HL-60/S4 treated with phorbol 12-myristate 13-acetate at 8.2 ng/mL for 4 days and 3 days (cell line): ENCODE measurements around the gene KRT35.
"Not testable (repeated sequence)": the region's sequence is repeated elsewhere in the genome, so short reads cannot be mapped to it uniquely, and the experiment has no call there.

Experiments used
- in situ Hi-C: fragments of 300-500 bp; cut with MboI; formaldehyde crosslinking; loops from 2 replicates; pipeline ENCODE4 v1.15.0; 2022; ENCODE audit warnings: low sequenced_read_pairs

Gene KRT35

DNA sequence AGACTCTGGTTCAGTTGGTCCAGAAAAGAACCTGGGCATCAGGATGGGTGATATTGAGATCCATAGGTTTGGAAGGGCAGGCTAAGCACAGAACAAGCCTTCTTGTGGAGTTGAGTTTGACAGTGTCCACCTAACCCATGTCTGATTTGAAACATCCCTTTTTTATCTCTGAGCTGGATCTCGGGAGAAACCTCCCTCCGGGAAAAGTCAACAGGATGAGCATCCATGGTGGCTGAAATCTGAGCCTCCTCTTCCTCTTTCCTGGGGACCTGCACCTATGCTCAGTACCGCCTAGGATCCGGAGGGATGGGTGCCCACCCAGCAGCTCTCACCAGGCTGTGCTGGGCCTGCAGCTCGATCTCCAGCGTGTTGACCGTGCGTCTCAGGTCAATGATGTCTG lies 17.2 kb downstream of the KRT35 start:
- in situ Hi-C loops, result no loop called here

DNA sequence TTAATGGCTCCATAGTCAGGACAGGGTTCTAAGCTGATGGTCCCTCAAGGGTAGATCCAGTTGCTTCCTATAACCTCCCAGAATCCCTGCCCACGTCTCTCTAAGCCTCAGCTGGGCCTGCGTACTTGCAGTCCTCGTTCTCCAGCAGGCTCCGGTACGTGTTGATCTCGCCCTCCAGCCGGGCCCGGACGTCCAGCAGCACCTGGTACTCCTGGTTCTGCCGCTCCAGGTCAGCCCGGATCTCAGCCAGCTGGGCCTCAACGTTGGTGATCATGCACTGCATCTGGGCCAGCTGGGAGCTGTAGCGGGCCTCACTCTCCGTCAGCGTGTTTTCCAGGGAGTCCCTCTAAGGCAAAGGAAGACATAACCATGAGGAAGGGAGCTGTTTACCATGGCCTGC lies 18.2 kb downstream of the KRT35 start:
- in situ Hi-C loops, result no loop called here

DNA sequence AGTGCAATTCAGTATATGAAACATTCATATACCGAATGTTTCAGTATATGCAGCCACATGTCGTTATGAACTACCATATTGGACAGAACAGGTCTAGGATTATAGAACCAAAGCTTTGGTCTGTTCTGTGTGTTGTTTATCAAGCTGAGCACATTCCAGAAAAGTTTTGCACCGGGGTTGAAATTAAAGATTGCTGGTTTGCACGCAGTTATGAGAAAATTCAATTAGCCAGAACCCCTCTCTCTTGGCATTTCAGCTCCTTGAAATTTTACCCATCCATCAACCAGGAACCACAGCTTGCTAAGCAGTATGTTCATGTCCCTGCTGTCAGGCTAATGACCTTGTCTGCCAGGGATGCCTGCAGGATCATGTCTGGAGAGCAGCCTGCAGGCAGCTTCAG lies 23.3 kb downstream of the KRT35 start:
- in situ Hi-C loops, result no loop called here

DNA sequence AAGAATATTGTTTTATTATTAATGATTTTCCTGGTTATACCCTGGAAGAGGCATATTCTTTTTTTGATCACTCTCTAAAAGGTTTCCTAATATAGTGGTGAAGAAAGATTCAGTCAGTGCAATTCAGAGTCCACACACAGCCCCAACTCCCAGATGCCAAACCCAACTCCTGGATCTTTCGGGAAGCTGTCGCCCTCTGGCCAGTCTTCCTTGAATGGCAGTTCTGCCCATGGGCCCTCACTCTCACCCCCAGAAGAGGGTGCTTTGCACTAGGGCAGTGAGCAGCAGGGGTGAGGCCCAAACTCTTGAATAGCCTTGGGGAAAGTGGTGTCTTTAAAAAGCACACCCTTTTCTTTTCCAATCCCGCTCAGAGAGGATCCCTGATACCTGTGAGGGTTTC lies 24.7 kb downstream of the KRT35 start:
- in situ Hi-C loops, result no loop called here

DNA sequence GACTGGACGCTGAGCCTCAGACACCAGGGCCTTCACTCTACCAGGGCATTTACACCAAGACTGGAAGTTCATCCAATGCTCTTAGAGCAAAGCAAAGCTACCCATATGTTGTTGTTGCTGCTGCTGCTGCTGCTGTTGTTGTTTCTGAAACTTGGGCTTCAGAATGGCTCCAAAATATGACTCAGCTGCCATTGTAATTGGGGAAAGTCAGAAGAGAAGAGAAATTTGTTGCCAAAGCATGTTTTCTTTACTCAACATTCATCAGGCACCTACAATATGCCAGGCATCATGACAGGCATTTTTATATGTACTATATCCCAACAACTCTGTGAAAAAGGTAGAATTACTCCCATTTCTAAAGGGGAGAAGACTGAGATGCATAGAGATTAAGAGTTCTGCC lies 25.7 kb downstream of the KRT35 start:
- in situ Hi-C loops, result no loop called here

DNA sequence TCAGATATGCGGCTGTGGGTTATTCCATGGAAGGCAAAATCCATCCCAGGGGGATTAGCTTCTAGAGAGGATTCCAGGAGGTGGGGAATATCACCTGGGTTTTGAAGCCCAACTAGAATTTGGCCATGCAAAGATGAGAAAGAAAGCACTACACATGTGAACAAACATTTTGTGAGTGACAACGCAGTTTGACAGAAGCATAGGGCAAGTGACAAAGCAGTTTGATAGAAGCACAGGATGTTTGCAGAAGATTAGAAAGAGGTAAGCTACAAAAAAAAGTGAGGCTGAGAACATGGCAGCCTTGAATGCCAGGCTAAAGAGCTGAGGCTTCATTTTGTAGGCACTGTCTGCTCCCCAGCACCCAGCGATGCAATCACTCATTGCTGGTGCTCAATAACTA lies 27.9 kb downstream of the KRT35 start:
- in situ Hi-C loops, result no loop called here

DNA sequence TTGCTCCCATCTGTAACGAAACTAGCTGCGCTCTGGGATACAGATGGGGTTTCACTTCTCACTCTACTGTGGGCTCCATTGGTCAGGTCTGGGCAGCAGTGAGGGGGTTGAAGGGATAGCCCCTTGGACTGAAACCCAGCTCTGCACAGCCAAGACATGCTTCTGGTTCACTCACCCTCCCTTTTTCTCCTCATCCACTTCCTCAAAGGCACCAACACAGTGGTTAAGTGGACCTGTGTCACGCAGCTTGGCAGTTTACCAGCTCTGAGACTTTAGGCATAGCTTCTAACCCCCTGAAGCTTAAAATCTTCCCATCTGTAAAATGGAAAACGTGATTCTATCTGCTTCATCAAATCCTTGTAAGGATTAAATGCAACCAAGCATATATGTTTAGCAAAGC lies 28.7 kb downstream of the KRT35 start:
- in situ Hi-C loops, result no loop called here

DNA sequence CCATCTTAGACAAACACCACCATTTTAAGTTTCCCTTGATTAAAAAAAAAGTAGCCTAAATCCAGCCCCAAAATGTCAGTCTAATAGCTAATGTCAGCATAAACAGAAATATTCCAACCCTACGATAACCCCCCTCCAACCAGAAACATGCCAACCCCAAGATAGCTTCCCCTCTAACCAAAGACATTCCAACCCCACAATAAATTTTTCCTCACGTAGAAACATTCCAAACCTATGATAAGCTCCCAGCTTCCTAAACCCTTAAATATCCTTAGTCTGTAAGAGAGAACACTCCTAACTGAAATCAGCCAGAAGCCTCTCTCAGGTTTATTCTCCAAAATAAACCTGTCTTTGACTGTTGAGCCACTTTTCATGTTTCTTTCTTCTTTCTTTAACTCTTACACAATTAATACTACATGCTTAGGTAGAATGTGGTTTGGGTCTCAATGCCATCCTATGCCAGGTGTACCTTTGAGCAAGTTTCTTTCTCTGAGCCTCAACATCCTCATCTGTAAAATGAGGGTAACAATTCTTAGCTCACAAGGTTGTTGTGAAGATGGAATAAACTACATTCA lies 29.7 kb downstream of the KRT35 start:
- in situ Hi-C loops, result no loop called here

DNA sequence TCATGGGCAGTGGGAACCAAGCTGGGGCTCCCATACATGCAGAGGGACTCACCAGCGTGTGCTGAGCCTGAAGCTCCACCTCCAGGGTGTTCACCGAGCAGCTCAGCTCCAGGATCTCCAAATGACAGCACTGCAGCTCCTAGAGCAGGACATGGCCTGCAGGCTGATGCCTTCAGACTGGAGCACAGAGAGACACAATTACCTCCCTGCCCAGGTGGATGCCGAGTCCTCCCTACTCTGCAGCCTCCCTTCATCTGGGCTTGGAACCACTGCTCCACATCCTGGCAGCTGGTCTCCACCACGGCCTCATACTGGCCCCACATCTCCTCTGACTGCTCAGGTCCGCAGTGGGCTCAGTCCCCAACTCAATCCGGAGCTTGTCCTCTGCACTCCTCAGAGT lies 31.9 kb downstream of the KRT35 start:
- in situ Hi-C loops, result no loop called here

DNA sequence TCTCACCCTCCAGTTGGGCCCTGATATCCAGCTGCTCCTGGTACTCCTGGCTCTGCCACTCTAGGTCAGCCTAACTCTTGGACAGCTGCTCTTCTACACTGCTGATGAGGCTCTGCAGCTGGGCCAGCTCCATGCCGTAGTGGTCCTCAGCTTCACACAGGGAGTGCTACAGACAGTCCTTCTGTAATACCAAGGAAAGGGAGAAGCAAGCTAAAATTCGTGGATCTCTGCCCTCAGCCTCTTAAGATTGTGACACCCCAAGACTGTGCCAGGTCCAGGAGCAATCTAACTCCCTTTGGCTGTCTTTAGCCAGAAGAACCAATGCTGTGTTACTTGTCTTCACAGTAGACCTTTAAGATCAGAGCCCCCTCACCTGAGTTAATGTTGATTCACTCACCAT lies 32.4 kb downstream of the KRT35 start:
- in situ Hi-C loops, result no loop called here

DNA sequence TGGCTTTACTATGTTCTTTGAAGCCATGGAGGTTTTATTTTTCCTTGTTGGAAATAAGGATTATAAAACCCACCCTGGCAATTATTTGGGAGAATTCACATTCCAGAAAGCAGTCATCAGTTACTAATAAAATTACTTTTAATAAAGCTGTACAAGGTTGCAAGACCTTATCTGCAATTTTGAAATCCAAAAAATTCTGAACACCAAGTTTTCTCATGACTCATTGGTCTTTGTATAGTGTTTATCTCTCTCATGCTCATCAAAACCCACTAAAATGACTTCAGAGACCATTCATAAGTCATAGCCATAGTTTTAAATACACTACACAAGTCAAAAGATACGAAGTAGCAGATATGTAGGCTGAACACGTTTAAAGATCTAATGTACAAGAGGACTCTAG lies 34.1 kb downstream of the KRT35 start:
- in situ Hi-C loops, result no loop called here

DNA sequence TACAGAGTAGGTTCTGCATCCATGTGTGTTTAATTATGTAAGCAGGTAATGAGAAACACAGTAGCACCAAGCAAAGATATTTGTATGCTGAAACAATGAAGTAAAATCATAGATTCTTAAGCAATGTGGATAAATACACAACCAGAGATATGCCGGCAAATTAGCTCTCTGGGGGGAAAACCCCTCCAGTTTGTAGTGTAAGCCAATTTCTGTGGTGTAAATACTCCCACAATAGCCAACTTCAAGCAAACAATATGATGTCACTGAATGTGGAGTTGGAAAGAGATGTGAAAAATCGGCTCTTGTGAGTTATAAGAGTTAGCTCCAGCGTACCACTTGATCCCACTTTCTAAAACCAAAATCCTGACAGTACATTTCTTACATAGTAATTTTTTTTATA lies 36.3 kb downstream of the KRT35 start:
- in situ Hi-C loops, result no loop called here

DNA sequence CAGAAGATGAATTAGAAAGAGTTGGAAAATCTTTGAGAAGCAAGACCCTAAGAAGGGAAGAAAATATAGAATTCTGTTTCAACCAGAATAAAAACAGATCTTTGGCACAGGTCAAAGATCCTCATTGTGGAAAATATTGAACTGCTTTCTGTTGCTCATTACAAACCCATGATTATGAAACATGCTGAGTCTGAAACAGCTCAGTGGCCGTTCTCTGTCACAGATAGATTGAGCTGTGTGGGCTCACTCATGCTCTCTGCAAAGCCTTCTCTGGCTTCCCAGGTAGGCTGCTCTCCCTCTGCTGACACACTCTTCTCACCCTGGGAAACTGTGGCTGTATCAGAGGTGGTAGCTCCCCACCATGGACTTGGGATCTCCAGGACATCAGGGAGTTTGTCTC lies 36.8 kb downstream of the KRT35 start:
- in situ Hi-C loops, result no loop called here

DNA sequence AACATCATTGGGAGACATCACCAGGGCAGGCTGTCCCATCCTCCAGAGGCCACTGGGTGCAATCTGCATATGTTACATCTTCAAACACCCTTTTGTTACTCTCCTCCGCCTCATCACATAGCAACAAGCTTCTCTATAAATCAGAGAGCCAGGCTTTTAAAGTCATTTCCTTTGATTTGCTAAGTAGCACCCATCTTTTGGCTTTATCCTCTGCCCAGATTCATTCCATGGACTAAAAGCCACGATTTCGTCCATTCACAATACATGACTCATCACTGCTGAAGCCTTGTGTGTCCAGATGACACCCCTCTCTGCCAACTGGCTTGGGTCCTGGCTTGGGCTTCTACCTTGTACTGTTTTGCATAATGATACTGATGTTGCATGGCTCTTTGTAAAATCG lies 38.2 kb downstream of the KRT35 start:
- in situ Hi-C loops, result no loop called here

DNA sequence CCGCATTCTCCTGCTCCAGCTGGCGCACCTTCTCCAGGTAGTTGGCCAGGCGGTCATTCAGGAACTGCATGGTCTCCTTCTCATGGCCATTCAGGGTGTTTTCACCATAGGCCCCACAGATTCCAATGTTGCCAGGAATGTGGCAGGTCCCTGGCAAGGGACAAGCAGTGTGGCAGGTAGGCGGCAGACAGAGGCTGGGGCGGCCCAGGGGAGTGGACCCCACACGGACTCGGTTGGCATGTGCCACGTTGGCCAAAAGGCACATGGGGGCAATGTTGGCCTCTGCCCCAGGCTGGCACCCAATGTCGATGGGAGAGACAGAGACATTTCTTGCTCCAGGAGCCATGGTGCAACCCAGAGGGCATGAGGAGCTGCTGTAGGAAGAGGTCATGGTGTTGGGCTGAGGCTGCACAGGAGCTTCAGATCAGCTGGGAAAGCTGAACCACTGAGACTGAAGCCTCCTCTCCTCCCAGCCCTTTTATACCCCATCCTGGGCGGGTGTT lies 40.4 kb downstream of the KRT35 start, which contains the start of gene KRT38:
TSS of gene KRT38 (minus strand) at position 453 of the 503 bp plus-strand sequence. CDS start at position 391, 62 bp downstream.
- in situ Hi-C loops, result no loop called here

DNA sequence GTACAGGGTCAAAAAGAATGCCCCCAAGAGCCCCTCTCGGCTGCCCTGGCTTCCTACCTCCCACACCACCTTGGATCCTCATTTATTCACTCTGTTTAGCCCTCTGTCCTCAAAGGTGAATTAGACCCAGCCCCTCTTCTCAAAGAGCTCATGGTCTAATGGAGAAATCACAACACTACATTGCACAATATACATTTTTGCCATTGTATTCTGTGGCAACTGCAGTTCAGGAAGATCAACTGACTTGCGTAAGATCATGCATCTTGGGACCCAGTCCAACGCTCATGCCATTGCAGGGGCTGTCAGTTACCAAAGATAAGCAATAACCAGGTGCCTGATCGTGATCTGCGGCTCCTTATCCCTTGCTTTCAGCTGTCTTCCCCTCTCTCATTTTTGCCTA lies 41.6 kb downstream of the KRT35 start:
- in situ Hi-C loops, result no loop called here

DNA sequence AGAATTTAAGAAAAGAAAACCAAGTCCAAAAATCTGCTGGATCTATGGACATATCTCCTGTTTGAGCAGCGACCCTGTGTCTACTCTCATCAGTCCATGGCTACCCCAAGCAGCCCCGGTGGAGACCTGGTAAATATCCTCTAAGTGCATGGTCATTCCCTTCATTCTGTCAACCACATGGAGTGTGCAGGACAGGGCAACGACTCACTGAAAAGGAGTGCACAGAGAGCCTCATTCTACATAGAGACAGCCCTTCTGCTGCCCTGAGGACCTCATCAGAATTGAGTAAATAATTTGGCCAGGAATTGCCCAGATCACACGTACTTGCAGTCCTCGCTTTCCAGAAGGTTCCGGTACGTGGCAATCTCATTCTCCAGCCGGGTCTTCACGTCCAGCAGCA lies 43.2 kb downstream of the KRT35 start:
- in situ Hi-C loops, result no loop called here

DNA sequence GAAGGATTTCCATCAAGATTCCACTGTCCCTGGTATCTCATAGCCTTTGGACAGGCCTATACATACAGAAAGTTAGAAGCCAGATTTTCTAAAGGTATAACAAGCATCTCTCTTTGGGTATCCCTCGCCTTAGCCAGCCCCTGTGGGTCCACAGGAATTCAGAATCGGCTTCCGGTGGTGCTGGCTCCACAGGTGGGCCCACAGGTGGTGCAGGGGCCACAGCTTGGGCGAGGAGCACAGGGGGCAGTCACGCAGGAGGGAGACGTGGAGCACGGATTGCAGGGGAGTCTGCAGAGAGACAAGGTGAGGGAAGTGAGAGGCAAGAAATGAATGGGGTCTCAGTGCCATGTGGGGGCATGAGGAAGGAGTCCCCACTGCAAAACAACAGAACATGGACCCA lies 43.7 kb downstream of the KRT35 start:
- in situ Hi-C loops, result no loop called here

DNA sequence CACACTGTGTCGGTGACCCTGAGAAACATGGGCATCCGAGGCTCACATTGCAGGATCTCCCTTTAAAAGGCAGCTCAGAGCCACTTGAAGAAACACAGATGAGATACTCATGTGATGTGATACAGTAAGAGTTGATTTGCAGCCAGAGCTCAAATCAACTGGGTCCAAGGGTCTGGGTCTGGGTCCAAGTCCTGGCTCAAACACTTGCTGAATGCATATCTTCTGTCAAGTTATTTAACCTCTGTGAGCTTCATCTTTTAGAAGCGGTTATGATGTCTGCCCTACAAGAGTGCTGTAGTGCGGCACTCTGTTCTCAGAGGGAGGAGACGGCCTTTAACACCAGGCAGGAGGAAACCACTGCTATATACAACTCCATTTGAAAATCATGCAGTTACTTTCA lies 46.5 kb downstream of the KRT35 start:
- in situ Hi-C loops, result no loop called here

DNA sequence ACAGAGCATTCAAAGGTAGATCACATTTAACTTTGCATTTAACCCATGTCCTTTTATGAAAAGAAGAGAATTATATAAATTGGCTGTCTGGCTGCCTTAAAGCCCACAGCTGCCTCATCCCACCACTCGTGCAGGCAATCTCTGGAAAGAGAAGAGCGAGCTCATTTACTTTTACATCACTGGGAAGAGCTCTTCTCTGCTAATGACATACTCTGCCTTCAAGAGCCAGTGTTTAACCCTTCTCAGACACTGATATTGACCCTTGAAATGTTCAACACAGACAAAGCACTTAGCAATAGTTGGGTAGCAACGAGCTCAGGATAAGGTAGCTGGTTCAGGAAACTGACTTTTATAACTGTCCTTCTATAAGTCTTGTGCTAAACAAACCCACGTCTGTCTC lies 46.9 kb downstream of the KRT35 start:
- in situ Hi-C loops, result no loop called here

DNA sequence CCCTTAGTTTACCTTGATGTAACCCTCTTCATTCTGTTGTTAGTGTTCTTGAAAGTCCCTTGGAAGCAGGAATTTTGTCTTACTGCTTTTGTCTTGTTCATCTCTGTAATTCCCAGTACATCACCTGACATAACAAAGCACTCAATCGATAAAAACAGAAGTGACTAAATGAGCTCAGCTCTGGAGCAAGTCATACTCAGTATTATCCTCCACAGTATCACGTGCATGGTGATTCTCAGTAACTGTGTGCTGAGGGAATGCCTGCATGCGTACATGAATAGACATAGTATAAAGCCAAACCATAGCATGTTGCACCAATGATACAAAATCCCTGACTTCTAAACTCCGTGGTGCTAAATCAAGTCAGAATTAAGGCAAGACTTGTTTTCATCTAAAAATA lies 47.4 kb downstream of the KRT35 start:
- in situ Hi-C loops, result no loop called here

DNA sequence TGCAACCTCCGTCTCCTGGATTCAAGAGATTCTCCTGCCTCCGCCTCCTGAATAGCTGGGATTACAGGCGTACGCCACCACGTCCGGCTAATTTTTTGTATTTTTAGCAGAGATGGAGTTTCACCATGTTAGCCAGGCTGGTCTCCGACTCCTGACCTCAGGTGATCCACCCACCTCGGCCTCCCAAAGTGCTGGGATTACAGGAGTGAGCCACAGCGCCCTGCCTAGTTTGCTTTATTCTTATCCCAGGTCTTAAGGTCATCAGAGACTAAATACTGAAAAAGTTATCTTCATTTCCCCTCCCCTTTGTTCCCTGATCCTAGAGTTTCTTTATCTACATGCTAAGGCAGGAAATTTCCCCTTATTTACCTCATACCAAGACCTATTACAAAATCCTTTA lies 50.6 kb downstream of the KRT35 start:
- in situ Hi-C loops, result not testable (repeated sequence)

DNA sequence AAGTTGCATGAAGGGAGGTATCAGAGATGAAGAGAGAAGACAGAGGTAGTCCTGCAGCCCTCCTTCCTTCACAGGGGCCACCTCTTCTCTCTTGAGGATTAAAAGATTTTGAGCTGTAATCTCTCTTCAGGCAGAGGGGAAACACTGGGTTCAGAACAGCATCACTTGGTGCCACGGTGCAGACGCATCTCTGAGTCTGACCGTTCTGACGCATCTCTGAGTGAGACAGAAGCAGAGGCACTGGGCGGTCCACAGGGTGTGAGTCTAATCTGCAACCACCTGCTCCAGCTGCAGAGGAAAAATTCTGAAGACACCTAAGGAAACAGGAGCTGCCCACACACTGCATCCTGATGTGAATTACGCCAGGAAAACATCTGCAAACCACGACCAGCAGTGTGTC lies 51.3 kb downstream of the KRT35 start:
- in situ Hi-C loops, result no loop called here
